PC-9 (cell line): ENCODE data around the gene STRIP2. TPM values are rescaled to one million over a fixed set of nuclear protein-coding genes. Genes with fewer than 3 reads are reported as not detected.

ENCODE experiments used
- BruUV-seq: library from RNA; stranded (reverse); fragments of 400-500 nt; replicated peaks from 2 replicates; lab custom pipeline; 2021; lab: Mats Ljungman, UMichigan
- CTCF ChIA-PET: fragments of 300-600 bp; sonication (Branson Sonifier 250); formaldehyde crosslinking; loops from one replicate; lab custom pipeline; 2022; ENCODE audit warnings: antibody characterized with exemption; lab: Charles Lee
- POLR2A ChIA-PET: fragments of 300-600 bp; sonication (Branson Sonifier 250); formaldehyde crosslinking; loops from one replicate; lab custom pipeline; 2022; ENCODE audit warnings: antibody characterized with exemption; ENCODE audit not compliant: unreplicated experiment; lab: Charles Lee
- DNase-seq, 2 experiments: peaks; one replicate each; pipeline versions ENCODE4 v3.0.0 to v3.0.0-alpha.2; 2015 to 2022; ENCODE audit warnings: mixed read lengths in 1 of 2
- H2AFZ ChIP-seq: fragments of 200-600 bp; sonication (generic); 2 replicates; pipeline ENCODE4 v1.8.1; 2017; ENCODE audit warnings: antibody characterized with exemption
- H3F3A ChIP-seq: fragments of 200-600 bp; sonication (generic); 2 replicates; pipeline ENCODE4 v1.8.1; 2017; ENCODE audit warnings: antibody characterized with exemption, mild to moderate bottlenecking, low read depth; ENCODE audit not compliant: insufficient read depth
- H3K27ac ChIP-seq: fragments of 200-600 bp; sonication (generic); 2 replicates; pipeline ENCODE4 v1.6.1; 2016; ENCODE audit warnings: mixed run types
- H3K27me3 ChIP-seq: fragments of 200-600 bp; sonication (generic); 2 replicates; pipeline ENCODE4 v1.6.1; 2016; ENCODE audit warnings: low read depth, mixed run types; ENCODE audit not compliant: insufficient read depth
- H3K36me3 ChIP-seq: fragments of 200-600 bp; sonication (generic); 2 replicates; pipeline ENCODE4 v1.6.1; 2016; ENCODE audit warnings: low read depth, mixed run types
- H3K4me1 ChIP-seq: fragments of 200-600 bp; sonication (generic); replicated peaks from 2 replicates; pipeline ENCODE4 v1.6.1; 2016; ENCODE audit warnings: mixed run types; ENCODE audit not compliant: insufficient read depth
- H3K4me2 ChIP-seq: fragments of 200-600 bp; sonication (generic); 2 replicates; pipeline ENCODE4 v1.6.1; 2017; ENCODE audit warnings: mixed run types
- H3K4me3 ChIP-seq: fragments of 200-600 bp; sonication (generic); 2 replicates; pipeline ENCODE4 v1.6.1; 2016; ENCODE audit warnings: mixed run types
- H3K79me2 ChIP-seq: fragments of 200-600 bp; sonication (generic); 2 replicates; pipeline ENCODE4 v1.6.1; 2017; ENCODE audit warnings: low read depth, mixed run types
- H3K9me2 ChIP-seq: fragments of 200-600 bp; sonication (generic); 2 replicates; pipeline ENCODE4 v1.8.1; 2017; ENCODE audit warnings: mild to moderate bottlenecking; ENCODE audit not compliant: insufficient read depth
- H3K9me3 ChIP-seq: fragments of 200-600 bp; sonication (generic); 2 replicates; pipeline ENCODE4 v1.8.1; 2016; ENCODE audit warnings: low read depth; ENCODE audit not compliant: insufficient read depth
- H4K20me1 ChIP-seq: fragments of 200-600 bp; sonication (generic); 2 replicates; pipeline ENCODE4 v1.8.1; 2017; ENCODE audit not compliant: insufficient read depth
- EZH2 ChIP-seq: fragments of 200-600 bp; sonication (generic); IDR thresholded peaks from 2 replicates; pipeline ENCODE4 v1.8.0; 2017; ENCODE audit warnings: antibody characterized with exemption, low read depth
- intact Hi-C: fragments of 100-400 bp; cut with micrococcal nuclease; formaldehyde crosslinking; loops from one replicate; pipeline ENCODE4 v1.10.0; 2022; ENCODE audit not compliant: unreplicated experiment
- total RNA-seq: library from RNA; stranded (reverse); gene quantifications from 2 replicates; pipeline ENCODE4 v1.2.3, GENCODE V29; 2021
- TF ChIP-seq, protein P1 (sequence below): fragments of 200-600 bp; sonication (generic); conservative IDR thresholded peaks from 2 replicates; pipeline ENCODE4 v1.6.1; 2017; ENCODE audit warnings: mixed run types, antibody characterized with exemption, mild to moderate bottlenecking, moderate library complexity

STRIP2 gene
- total RNA-seq, 1 experiment from 2014 or later: 9.5 TPM

- intact Hi-C loops: no loop called here
- no peak overlapping the region for H3K27ac ChIP-seq
- no peaks in the 10 kb centered on the region for H4K20me1 ChIP-seq
- TF ChIP-seq, protein P1, sequence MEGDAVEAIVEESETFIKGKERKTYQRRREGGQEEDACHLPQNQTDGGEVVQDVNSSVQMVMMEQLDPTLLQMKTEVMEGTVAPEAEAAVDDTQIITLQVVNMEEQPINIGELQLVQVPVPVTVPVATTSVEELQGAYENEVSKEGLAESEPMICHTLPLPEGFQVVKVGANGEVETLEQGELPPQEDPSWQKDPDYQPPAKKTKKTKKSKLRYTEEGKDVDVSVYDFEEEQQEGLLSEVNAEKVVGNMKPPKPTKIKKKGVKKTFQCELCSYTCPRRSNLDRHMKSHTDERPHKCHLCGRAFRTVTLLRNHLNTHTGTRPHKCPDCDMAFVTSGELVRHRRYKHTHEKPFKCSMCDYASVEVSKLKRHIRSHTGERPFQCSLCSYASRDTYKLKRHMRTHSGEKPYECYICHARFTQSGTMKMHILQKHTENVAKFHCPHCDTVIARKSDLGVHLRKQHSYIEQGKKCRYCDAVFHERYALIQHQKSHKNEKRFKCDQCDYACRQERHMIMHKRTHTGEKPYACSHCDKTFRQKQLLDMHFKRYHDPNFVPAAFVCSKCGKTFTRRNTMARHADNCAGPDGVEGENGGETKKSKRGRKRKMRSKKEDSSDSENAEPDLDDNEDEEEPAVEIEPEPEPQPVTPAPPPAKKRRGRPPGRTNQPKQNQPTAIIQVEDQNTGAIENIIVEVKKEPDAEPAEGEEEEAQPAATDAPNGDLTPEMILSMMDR: no peak
- no peak for TF ChIP-seq EZH2
- H3K9me2 ChIP-seq: no peaks in the 10 kb centered on the region
- no peak for DNase-seq
- ChIA-PET CTCF (interaction anchor here (0.5 kb wide), 2 partner anchors 12 to 253 kb away, joined by 10 to 11 read pairs; no protein-coding TSS in a partner anchor), POLR2A (no interaction called here)
- peaks cover 9% of the 10 kb centered on the region; the same call in 1 of the 2 replicates for H3F3A ChIP-seq
- H3K9me3 ChIP-seq: no peaks in the 10 kb centered on the region
- H3K4me2 ChIP-seq: no peak overlapping the region
- BruUV-seq: no TSS peak
- H3K36me3 ChIP-seq: 0 out of 2 replicates have a peak, but pooled peaks cover 11% of the 10 kb centered on the region
- H3K27me3 ChIP-seq: no peaks in the 10 kb centered on the region
- H3K4me1 ChIP-seq: no peaks in the 10 kb centered on the region
- H3K79me2 ChIP-seq: no peaks in the 10 kb centered on the region
- H2AFZ ChIP-seq: no peak overlapping the region
- H3K4me3 ChIP-seq: no peak overlapping the region
These were observed 47.7 kb upstream of the STRIP2 start for GRCh38 chr7:129386506-129386905.

DNA sequence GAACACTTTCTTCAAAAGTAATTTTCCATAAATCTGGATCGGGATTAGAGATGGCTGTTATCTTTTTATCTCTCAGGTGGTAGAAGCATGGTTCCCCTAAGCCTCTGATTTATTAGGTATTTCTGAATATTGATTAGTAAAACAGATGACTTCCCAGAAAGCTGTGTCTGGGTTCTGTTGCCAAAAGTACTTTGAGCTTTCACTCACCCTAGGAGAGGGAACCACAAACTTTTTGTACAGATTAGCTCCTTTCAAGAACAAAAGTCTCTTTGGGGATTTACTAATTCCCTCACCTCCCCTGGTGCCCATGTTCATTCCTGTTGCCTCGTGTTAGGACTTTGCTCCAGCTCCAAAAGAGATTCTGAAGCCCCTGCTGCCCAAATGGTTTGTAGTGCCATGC, 46.7 kb upstream of the STRIP2 start:
- Histone ChIP-seq H4K20me1 (no peaks in the 10 kb centered on the region), H3K4me2 (no peak overlapping the region), H3F3A (peaks cover 9% of the 10 kb centered on the region; the same call in 1 of the 2 replicates), H3K9me3 (no peaks in the 10 kb centered on the region), H3K79me2 (no peaks in the 10 kb centered on the region), H3K36me3 (0 out of 2 replicates have a peak, but pooled peaks cover 11% of the 10 kb centered on the region), H3K27me3 (no peaks in the 10 kb centered on the region), H3K27ac (no peak overlapping the region), H2AFZ (no peak overlapping the region), H3K9me2 (no peaks in the 10 kb centered on the region), H3K4me3 (no peak overlapping the region), H3K4me1 (no peaks in the 10 kb centered on the region)
- intact Hi-C loops: no loop called here
- CTCF ChIA-PET: interaction anchor here (0.6 to 1.3 kb wide), 2 partner anchors 11 to 441 kb away, joined by 4 to 6 read pairs; no protein-coding TSS in a partner anchor
- POLR2A ChIA-PET: interaction anchor here (0.5 kb wide), 1 partner anchor 13 kb away, joined by 28 read pairs; no protein-coding TSS in a partner anchor
- BruUV-seq: no TSS peak
- TF ChIP-seq, protein P1: no peak
- no peak for TF ChIP-seq EZH2
- no peak for DNase-seq

- Histone ChIP-seq H4K20me1 (no peaks in the 10 kb centered on the region), H3K9me2 (no peaks in the 10 kb centered on the region), H3F3A (peaks cover 8% of the 10 kb centered on the region; the same call in 1 of the 2 replicates), H3K79me2 (no peaks in the 10 kb centered on the region), H3K27me3 (no peaks in the 10 kb centered on the region), H3K36me3 (0 out of 2 replicates have a peak, but pooled peaks cover 11% of the 10 kb centered on the region), H3K4me1 (no peaks in the 10 kb centered on the region), H3K4me2 (no peak overlapping the region), H2AFZ (no peak overlapping the region), H3K9me3 (no peaks in the 10 kb centered on the region), H3K4me3 (no peak overlapping the region), H3K27ac (no peak overlapping the region)
- no peak for TF ChIP-seq EZH2
- TF ChIP-seq, protein P1: no peak
- POLR2A ChIA-PET: interaction anchor here (0.5 kb wide), 1 partner anchor 14 kb away, joined by 28 read pairs; no protein-coding TSS in a partner anchor
- CTCF ChIA-PET: interaction anchor here (0.7 to 1.3 kb wide), 2 partner anchors 12 to 1025 kb away, joined by 3 to 6 read pairs; no protein-coding TSS in a partner anchor
- no peak for DNase-seq
- intact Hi-C loops: no loop called here
- no TSS peak for BruUV-seq
These were observed 45.7 kb upstream of the STRIP2 start for GRCh38 chr7:129388333-129389098.
